Suprapubic skin (tissue), 4 donors: ENCODE results near the gene SKAP1. TPM values are rescaled to one million over a fixed set of nuclear protein-coding genes. Genes with fewer than 3 reads are reported as not detected.

Experiments
- DNase-seq, 2 donors: peaks; one replicate each; pipeline ENCODE4 v3.0.0-alpha.2; 2019; ENCODE audit warnings: low spot score in 2 of 2
- H3K27ac ChIP-seq: fragments of 200-600 bp; sonication (generic); one replicate; pipeline ENCODE4 v1.5.1; 2019
- H3K27me3 ChIP-seq: fragments of 200-600 bp; sonication (generic); one replicate; pipeline ENCODE4 v1.5.1; 2019
- H3K36me3 ChIP-seq: fragments of 200-600 bp; sonication (generic); one replicate; pipeline ENCODE4 v1.5.1; 2019
- H3K4me1 ChIP-seq: fragments of 200-600 bp; sonication (generic); one replicate; pipeline ENCODE4 v1.5.1; 2019
- H3K4me3 ChIP-seq: fragments of 200-600 bp; sonication (generic); one replicate; pipeline ENCODE4 v1.5.1; 2019; ENCODE audit warnings: mild to moderate bottlenecking
- H3K9me3 ChIP-seq: fragments of 200-600 bp; sonication (generic); one replicate; pipeline ENCODE4 v1.5.1; 2019
- EP300 ChIP-seq: sonication (generic); formaldehyde crosslinking; IDR thresholded peaks from one replicate; pipeline ENCODE4 v1.6.1; 2017; ENCODE audit warnings: antibody characterized with exemption
- POLR2A ChIP-seq, 2 donors: fragments of 450-650 bp; IDR thresholded peaks; one replicate each; pipeline ENCODE4 v1.6.1; 2017; ENCODE audit warnings: antibody characterized with exemption in 2 of 2, mild to moderate bottlenecking in 2 of 2, moderate library complexity in 2 of 2
- POLR2AphosphoS5 ChIP-seq, 3 donors: sonication (generic); formaldehyde crosslinking; IDR thresholded peaks; one replicate each; pipeline ENCODE4 v1.6.1; 2017; ENCODE audit warnings: antibody characterized with exemption in 3 of 3
- WGBS: methylation state at CpG from one replicate; pipeline ENCODE4 v1.1.5; 2018; 5-methylcytosine and 5-hydroxymethylcytosine counted together
- total RNA-seq, 4 donors: library from RNA; depleted of rRNA; stranded (reverse); fragments of >200 nt; gene quantifications; one replicate each; pipeline ENCODE4 v1.1.0, GENCODE V29; 2016
- TF ChIP-seq, protein P1 (sequence below), 2 donors: fragments of 200-600 bp in 1 of 2; fragments of 450-650 bp in 1 of 2; sonication (generic) in 1 of 2; IDR thresholded peaks; one replicate each; pipeline ENCODE4 v1.5.1; 2016 to 2019; ENCODE audit warnings: antibody characterized with exemption in 2 of 2, mild to moderate bottlenecking in 1 of 2, moderate library complexity in 1 of 2

The SKAP1 gene
- total RNA-seq, 4 donors from 2014 or later, result 1.0 to 1.5 TPM; not detected in 2

DNA sequence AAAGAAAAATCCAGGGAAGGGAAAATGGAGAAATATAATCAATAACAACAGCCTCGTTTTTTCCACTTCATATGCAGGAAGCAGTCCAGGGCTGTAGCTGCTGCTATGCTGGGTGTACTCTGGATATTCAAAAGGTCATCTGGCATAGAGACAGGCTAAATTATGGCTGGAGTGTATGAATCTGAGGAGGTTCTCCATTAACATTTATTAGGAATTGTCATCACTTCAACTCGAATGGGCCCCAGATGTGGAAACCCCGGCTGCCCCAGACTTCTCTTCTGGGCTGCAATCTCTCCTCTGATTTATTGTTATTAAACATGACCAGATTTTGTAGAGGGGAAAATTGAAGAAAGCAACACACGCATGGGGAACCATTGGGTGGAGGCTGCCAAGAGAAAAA lies 33.5 kb upstream of the SKAP1 start:
- TF ChIP-seq EP300, result no peak
- TF ChIP-seq, protein P1, sequence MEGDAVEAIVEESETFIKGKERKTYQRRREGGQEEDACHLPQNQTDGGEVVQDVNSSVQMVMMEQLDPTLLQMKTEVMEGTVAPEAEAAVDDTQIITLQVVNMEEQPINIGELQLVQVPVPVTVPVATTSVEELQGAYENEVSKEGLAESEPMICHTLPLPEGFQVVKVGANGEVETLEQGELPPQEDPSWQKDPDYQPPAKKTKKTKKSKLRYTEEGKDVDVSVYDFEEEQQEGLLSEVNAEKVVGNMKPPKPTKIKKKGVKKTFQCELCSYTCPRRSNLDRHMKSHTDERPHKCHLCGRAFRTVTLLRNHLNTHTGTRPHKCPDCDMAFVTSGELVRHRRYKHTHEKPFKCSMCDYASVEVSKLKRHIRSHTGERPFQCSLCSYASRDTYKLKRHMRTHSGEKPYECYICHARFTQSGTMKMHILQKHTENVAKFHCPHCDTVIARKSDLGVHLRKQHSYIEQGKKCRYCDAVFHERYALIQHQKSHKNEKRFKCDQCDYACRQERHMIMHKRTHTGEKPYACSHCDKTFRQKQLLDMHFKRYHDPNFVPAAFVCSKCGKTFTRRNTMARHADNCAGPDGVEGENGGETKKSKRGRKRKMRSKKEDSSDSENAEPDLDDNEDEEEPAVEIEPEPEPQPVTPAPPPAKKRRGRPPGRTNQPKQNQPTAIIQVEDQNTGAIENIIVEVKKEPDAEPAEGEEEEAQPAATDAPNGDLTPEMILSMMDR (IDR thresholded peaks at IDR 0.05), result no peak
- TF ChIP-seq POLR2AphosphoS5 (IDR thresholded peaks at IDR 0.05), result no peak
- TF ChIP-seq POLR2A (IDR thresholded peaks at IDR 0.05), result no peak
- no peaks in the 10 kb centered on the region for H3K4me1 ChIP-seq
- no peak overlapping the region for H3K27ac ChIP-seq
- DNase-seq, result no peak
- no peak overlapping the region for H3K4me3 ChIP-seq
- 49% methylated on average over 4 of the region's 4 CpGs for WGBS
- H3K9me3 ChIP-seq, result no peaks in the 10 kb centered on the region
- peaks cover 35% of the 10 kb centered on the region for H3K27me3 ChIP-seq
- no peaks in the 10 kb centered on the region for H3K36me3 ChIP-seq

DNA sequence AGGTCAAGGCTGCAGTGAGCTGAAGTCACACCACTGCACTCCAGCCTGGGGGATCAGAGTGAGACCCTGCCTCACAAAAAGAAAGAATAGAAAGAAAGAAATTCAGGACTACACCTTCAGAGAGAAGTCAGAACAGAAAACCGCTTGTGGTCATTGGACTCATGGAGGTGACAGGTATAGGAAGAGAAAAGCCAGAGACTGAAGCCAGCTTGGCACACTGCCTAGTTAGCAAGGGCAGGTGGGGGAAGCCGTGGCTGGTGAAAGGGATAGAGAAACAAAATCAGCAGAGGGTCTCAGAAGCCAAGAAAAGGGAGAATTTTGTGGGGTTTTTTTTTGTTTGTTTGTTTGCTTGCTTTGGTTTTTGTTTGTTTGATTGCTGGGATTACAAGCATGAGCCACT lies 32.9 kb upstream of the SKAP1 start:
- no peak for TF ChIP-seq POLR2A (IDR thresholded peaks at IDR 0.05)
- TF ChIP-seq EP300, result no peak
- TF ChIP-seq POLR2AphosphoS5 (IDR thresholded peaks at IDR 0.05), result no peak
- TF ChIP-seq, protein P1 (IDR thresholded peaks at IDR 0.05), result no peak
- Histone ChIP-seq H3K27ac (no peak overlapping the region), H3K4me1 (no peaks in the 10 kb centered on the region), H3K36me3 (no peaks in the 10 kb centered on the region), H3K27me3 (peaks cover 37% of the 10 kb centered on the region), H3K9me3 (no peaks in the 10 kb centered on the region), H3K4me3 (no peak overlapping the region)
- WGBS, result 58% methylated on average over 2 of the region's 2 CpGs
- no peak for DNase-seq

DNA sequence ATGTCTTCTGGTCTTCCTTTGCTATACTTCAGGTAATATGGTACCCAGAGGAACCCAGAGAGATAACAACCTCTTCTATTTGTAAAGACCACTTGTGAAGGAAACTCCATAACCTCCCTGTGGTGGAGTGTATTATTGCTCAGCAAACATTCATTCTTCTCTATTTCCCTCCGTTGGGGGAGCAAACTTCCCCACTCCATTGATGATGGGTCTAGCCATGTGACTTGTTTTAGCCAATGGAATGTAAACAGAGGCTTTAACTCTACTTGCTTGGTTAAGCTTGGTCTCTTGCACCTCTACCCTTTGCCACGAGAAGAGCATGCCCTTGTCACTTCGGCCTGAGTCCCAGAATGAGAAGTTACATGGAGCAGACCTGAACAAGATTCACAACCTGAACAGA lies 30.0 kb upstream of the SKAP1 start:
- no peak for DNase-seq
- TF ChIP-seq POLR2A (IDR thresholded peaks at IDR 0.05) (no peak), EP300 (no peak), POLR2AphosphoS5 (IDR thresholded peaks at IDR 0.05) (no peak)
- TF ChIP-seq, protein P1 (IDR thresholded peaks at IDR 0.05), result no peak
- Histone ChIP-seq H3K27ac (no peak overlapping the region), H3K4me3 (no peak overlapping the region), H3K36me3 (no peaks in the 10 kb centered on the region), H3K9me3 (no peaks in the 10 kb centered on the region), H3K4me1 (peaks cover 7% of the 10 kb centered on the region), H3K27me3 (peaks cover 38% of the 10 kb centered on the region)
- 87% methylated on average over 3 of the region's 3 CpGs for whole genome bisulfite sequencing

- Histone ChIP-seq H3K27ac (no peak overlapping the region), H3K27me3 (peaks cover 35% of the 10 kb centered on the region), H3K4me1 (peaks cover 7% of the 10 kb centered on the region), H3K9me3 (no peaks in the 10 kb centered on the region), H3K36me3 (no peaks in the 10 kb centered on the region), H3K4me3 (no peak overlapping the region)
- TF ChIP-seq POLR2AphosphoS5 (IDR thresholded peaks at IDR 0.05), result no peak
- TF ChIP-seq POLR2A (IDR thresholded peaks at IDR 0.05), result no peak
- TF ChIP-seq EP300, result no peak
- TF ChIP-seq, protein P1 (IDR thresholded peaks at IDR 0.05), result no peak
- DNase-seq, result no peak
- whole genome bisulfite sequencing, result 80% methylated on average over 4 of the region's 4 CpGs
These were observed 29.2 kb upstream of the SKAP1 start for GRCh38 chr17:48459070-48459844.

GRCh38 chr17:48457080-48457836 lies 27.2 kb upstream of the SKAP1 start:
- H3K27me3 ChIP-seq, result peaks cover 33% of the 10 kb centered on the region
- peaks cover 7% of the 10 kb centered on the region for H3K4me1 ChIP-seq
- TF ChIP-seq POLR2A (IDR thresholded peaks at IDR 0.05) (no peak), POLR2AphosphoS5 (IDR thresholded peaks at IDR 0.05) (no peak), EP300 (no peak)
- TF ChIP-seq, protein P1 (IDR thresholded peaks at IDR 0.05), result peak; percentile 81 to 98
- H3K27ac ChIP-seq, result no peak overlapping the region
- WGBS, result 12% methylated on average over 21 of the region's 22 CpGs
- H3K4me3 ChIP-seq, result no peak overlapping the region
- no peaks in the 10 kb centered on the region for H3K9me3 ChIP-seq
- no peaks in the 10 kb centered on the region for H3K36me3 ChIP-seq
- DNase-seq, result peak; percentile 66 to 80
